ENCODE data around the gene OR5H1.

GRCh38 chr3:98130421-98130820, at the start of gene OR5H1:
- TF ChIP-seq CTCF (IDR thresholded peaks at IDR 0.05) (no peak), POLR2A (IDR thresholded peaks at IDR 0.05) (no peak)
